ENCODE data around the gene TSPAN4. TPM values are rescaled to one million over a fixed set of nuclear protein-coding genes. Genes with fewer than 3 reads are reported as not detected.

Gene TSPAN4
- total and polyA plus RNA-seq, 3 donors from 2014 or later = 47.2 to 87.0 (median 49.1) TPM

DNA sequence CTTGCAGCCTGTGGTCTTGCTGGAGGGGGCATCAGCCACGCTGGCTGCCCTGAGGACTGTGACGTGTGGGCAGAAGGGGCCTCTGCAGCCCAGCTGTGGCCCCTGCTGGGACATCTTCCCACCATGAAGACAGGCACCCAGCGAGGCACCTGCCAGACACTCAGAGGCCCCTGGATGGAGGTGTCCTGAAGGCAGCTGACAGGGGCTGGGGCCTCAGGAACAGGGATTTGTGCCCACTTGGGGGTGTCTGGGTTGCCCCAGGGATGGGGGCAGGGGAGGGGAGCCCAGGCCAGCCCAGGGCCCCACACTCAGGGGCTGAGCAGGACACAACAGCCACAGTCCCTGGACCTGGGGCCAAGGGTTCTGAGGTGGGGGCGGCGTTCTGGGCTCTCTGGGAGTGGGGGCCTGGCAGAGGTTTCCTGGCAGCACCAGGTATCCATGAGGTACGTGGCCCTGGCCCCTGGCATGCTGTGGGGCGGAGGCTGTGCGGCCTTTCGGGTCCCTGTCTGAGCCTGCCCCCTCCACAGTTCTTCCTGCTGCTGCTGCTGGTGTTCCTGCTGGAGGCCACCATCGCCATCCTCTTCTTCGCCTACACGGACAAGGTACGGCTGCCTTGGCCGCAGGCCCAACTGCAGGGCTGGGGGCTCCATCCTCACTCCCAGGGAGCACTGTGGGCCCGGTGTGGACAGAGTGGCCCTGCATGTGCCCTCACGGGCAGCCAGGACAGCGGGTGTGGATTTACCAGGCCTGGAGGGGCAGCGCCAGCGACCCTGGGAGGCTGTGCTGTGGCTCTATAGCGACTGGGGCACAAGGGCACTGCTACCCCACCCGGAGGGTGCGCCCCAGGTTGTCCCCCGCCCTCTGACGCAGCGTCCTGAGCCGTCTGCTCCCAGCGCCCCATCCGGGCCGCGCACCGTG, 21.5 kb downstream of the TSPAN4 start:
- intact Hi-C loops (cut with DNase I; ENCODE audit: low total_unique reads) = no loop called here
- Histone ChIP-seq H3K4me3 (no peak overlapping the region), H3K9me3 (no peaks in the 10 kb centered on the region), H3K27ac (no peak overlapping the region), H3K27me3 (no peaks in the 10 kb centered on the region), H3K36me3 (ENCODE audit: low read depth, missing control alignments) (no peaks in the 10 kb centered on the region), H3K4me1 (peaks cover 10% of the 10 kb centered on the region)
- WGBS, 2 donors = 92 to 93% methylated on average over 18 to 28 of the region's 31 CpGs
- no peak for DNase-seq
- no peak for TF ChIP-seq CTCF (IDR thresholded peaks at IDR 0.05)

DNA sequence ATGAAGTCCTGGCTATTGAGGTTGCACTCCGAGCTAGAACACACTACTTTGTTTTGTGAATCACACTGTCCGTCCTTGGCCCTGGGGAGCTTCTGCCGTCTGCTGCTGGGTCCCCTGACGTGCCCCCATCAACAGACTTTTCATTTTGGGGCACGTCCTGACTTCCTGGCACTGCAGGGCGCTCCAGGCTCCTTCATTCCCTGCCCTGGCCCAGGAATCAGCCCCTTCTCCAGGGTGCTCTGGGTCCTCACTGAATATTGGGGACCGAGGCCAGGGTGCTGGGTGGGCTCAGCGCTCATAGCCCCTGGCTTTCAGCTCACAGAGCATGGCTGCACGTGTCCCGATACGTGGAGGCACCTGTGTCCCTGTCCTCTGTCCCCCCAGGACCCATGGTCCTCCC, 22.2 kb downstream of the TSPAN4 start:
- DNase-seq = no peak
- Histone ChIP-seq H3K27me3 (no peaks in the 10 kb centered on the region), H3K4me1 (peaks cover 5% of the 10 kb centered on the region), H3K36me3 (ENCODE audit: low read depth, missing control alignments) (no peaks in the 10 kb centered on the region), H3K4me3 (no peak overlapping the region), H3K9me3 (no peaks in the 10 kb centered on the region), H3K27ac (no peak overlapping the region)
- TF ChIP-seq CTCF (IDR thresholded peaks at IDR 0.05) (no peak), POLR2A (IDR thresholded peaks at IDR 0.05) (no peak)
- intact Hi-C loops (cut with DNase I; ENCODE audit: low total_unique reads) = no loop called here
- 78 to 97% methylated on average over 6 to 11 of the region's 11 CpGs for WGBS, 2 donors

DNA sequence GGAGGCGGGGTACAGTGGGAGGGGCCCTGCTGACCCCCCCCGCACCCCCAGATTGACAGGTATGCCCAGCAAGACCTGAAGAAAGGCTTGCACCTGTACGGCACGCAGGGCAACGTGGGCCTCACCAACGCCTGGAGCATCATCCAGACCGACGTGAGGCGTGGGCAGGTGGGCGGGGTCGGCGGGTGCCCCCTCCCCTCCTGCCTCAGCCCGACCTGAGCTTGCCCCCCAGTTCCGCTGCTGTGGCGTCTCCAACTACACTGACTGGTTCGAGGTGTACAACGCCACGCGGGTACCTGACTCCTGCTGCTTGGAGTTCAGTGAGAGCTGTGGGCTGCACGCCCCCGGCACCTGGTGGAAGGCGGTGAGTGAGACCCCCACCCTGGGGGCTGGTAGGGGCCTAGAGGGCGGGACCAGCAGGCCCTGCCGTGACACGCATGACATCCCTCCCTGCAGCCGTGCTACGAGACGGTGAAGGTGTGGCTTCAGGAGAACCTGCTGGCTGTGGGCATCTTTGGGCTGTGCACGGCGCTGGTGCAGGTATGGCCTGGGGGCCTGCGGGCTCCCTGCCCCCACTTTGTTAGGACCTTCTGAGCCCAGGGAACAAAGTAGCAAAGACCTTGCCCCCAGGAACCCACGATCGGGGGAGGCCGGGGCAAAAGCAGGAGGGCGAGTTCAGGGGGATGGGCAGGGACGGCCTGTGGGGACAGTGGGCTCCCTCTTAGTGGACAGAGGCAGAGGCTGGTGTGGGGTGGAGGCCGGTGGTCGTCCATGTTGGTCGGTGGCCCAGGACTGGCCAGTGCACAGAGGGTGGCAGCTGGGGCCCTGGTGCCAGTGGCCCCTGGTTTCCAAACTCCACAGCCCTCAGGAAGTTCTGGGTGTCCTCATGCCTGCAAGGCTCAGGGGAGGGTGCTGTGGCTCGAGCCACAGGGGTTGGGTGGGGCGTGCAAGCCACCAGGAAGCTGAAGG, 23.1 kb downstream of the TSPAN4 start:
- Histone ChIP-seq H3K27me3 (no peaks in the 10 kb centered on the region), H3K36me3 (ENCODE audit: low read depth, missing control alignments) (no peaks in the 10 kb centered on the region), H3K9me3 (no peaks in the 10 kb centered on the region), H3K27ac (no peak overlapping the region), H3K4me3 (no peak overlapping the region), H3K4me1 (no peaks in the 10 kb centered on the region)
- DNase-seq = no peak
- WGBS, 2 donors = 87 to 88% methylated on average over 20 to 41 of the region's 41 CpGs
- TF ChIP-seq POLR2A (IDR thresholded peaks at IDR 0.05) = no peak
- TF ChIP-seq CTCF (IDR thresholded peaks at IDR 0.05) = no peak
- intact Hi-C loops (cut with DNase I; ENCODE audit: low total_unique reads) = no loop called here

DNA sequence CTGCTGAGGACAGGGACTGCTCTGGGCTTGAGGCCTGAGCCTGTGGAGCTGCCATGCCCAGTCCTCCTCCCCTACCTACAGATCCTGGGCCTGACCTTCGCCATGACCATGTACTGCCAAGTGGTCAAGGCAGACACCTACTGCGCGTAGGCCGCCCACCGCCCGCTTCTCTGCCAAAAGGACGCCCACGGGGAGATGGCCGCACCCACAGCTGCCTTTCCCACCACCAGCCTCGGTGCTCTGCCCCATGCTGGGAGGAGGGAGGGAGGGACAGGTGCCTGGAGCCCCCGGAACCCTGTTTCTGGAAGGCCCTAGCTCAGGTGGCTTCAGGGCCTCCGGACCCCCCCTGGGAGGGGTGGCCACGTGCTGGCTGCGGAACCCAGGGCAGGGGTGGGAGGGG, 23.8 kb downstream of the TSPAN4 start:
- TF ChIP-seq CTCF (IDR thresholded peaks at IDR 0.05) = no peak
- no peak for TF ChIP-seq POLR2A (IDR thresholded peaks at IDR 0.05)
- H3K4me1 ChIP-seq = no peaks in the 10 kb centered on the region
- H3K27me3 ChIP-seq = no peaks in the 10 kb centered on the region
- H3K9me3 ChIP-seq = no peaks in the 10 kb centered on the region
- no peaks in the 10 kb centered on the region for H3K36me3 ChIP-seq (ENCODE audit: low read depth, missing control alignments)
- no peak overlapping the region for H3K27ac ChIP-seq
- WGBS, 2 donors = 87 to 89% methylated on average over 5 to 14 of the region's 14 CpGs
- DNase-seq = no peak
- no peak overlapping the region for H3K4me3 ChIP-seq
- intact Hi-C loops (cut with DNase I; ENCODE audit: low total_unique reads) = no loop called here

Data from testis (tissue), 3 donors.